Activated T-cell treated with anti-CD3 and anti-CD28 coated beads, Interleukin-2, amount 50 U/mL, for 72 hours (primary cell): ENCODE measurements around the gene CILP. TPM values are rescaled to one million over a fixed set of nuclear protein-coding genes. Genes with fewer than 3 reads are reported as not detected.
"Not testable (repeated sequence)": the region's sequence is repeated elsewhere in the genome, so short reads cannot be mapped to it uniquely, and the experiment has no call there.

Experiments used
- ATAC-seq, 2 donors: fragments of 150-1000 bp; cut with Tn5 transposase; replicated peaks in 1 of 2; 2 replicates each; pipeline ENCODE4 v1.10.0; 2021; ENCODE audit warnings: moderate library complexity in 2 of 2, mild to moderate bottlenecking in 1 of 2
- DNase-seq, 2 donors: peaks; one replicate each; pipeline ENCODE4 v3.0.0; 2021 to 2022; ENCODE audit warnings: mixed read lengths in 1 of 2
- H3K27ac Mint-ChIP-seq: one replicate; pipeline ENCODE4 v1.8.0; 2022; ENCODE audit warnings: mild to moderate bottlenecking, moderate library complexity, mixed read lengths
- H3K27me3 Mint-ChIP-seq: one replicate; pipeline ENCODE4 v1.8.0; 2022; ENCODE audit warnings: low read depth, mixed read lengths
- H3K36me3 Mint-ChIP-seq, 2 donors: one replicate each; pipeline ENCODE4 v1.8.0; 2022; ENCODE audit warnings: mixed read lengths in 2 of 2, mild to moderate bottlenecking in 1 of 2; ENCODE audit not compliant: insufficient read depth in 2 of 2
- H3K4me1 Mint-ChIP-seq: one replicate; pipeline ENCODE4 v1.8.0; 2022; ENCODE audit warnings: low read depth, mixed read lengths
- H3K4me3 Mint-ChIP-seq, 2 donors: one replicate each; pipeline ENCODE4 v1.8.0; 2022; ENCODE audit warnings: mild to moderate bottlenecking in 2 of 2, mixed read lengths in 2 of 2, moderate library complexity in 2 of 2
- H3K9me3 Mint-ChIP-seq, 2 donors: one replicate each; pipeline ENCODE4 v1.8.0; 2022; ENCODE audit warnings: mixed read lengths in 2 of 2
- total RNA-seq, 2 donors: library from RNA; stranded (reverse); gene quantifications; one replicate each; pipeline ENCODE4 v1.2.3, GENCODE V29; 2022

The CILP gene
- total RNA-seq, 2 donors from 2014 or later: 0.05 TPM; not detected in 1

GRCh38 chr15:65201918-65202317 is 9.4 kb downstream of the CILP start:
- no peak for ATAC-seq
- Mint-ChIP-seq H3K4me3 (no peak overlapping the region), H3K36me3 (no peaks in the 10 kb centered on the region), H3K27ac (no peak overlapping the region), H3K4me1 (no peaks in the 10 kb centered on the region), H3K9me3 (no peaks in the 10 kb centered on the region), H3K27me3 (no peaks in the 10 kb centered on the region)
- no peak for DNase-seq

- Mint-ChIP-seq H3K4me1 (no peaks in the 10 kb centered on the region), H3K36me3 (no peaks in the 10 kb centered on the region), H3K27ac (no peak overlapping the region), H3K9me3 (no peaks in the 10 kb centered on the region), H3K27me3 (no peaks in the 10 kb centered on the region), H3K4me3 (no peak overlapping the region)
- DNase-seq: no peak
- ATAC-seq: no peak
These were observed 12.7 kb downstream of the CILP start for GRCh38 chr15:65198571-65198970.

GRCh38 chr15:65197337-65197645 is 14.0 kb downstream of the CILP start:
- no peak for DNase-seq
- ATAC-seq: no peak
- Mint-ChIP-seq H3K36me3 (no peaks in the 10 kb centered on the region), H3K27ac (no peak overlapping the region), H3K4me1 (no peaks in the 10 kb centered on the region), H3K4me3 (no peak overlapping the region), H3K9me3 (no peaks in the 10 kb centered on the region), H3K27me3 (no peaks in the 10 kb centered on the region)

GRCh38 chr15:65196637-65197336 is 14.5 kb downstream of the CILP start:
- H3K27me3 Mint-ChIP-seq: no peaks in the 10 kb centered on the region
- no peak overlapping the region for H3K4me3 Mint-ChIP-seq
- ATAC-seq (no peak), DNase-seq (no peak)
- H3K27ac Mint-ChIP-seq: no peak overlapping the region
- H3K36me3 Mint-ChIP-seq: no peaks in the 10 kb centered on the region
- no peaks in the 10 kb centered on the region for H3K4me1 Mint-ChIP-seq
- H3K9me3 Mint-ChIP-seq: no peaks in the 10 kb centered on the region

GRCh38 chr15:65195548-65195923 is 15.7 kb downstream of the CILP start:
- DNase-seq (no peak), ATAC-seq (no peak)
- no peak overlapping the region for H3K4me3 Mint-ChIP-seq
- H3K36me3 Mint-ChIP-seq: no peaks in the 10 kb centered on the region
- no peaks in the 10 kb centered on the region for H3K27me3 Mint-ChIP-seq
- H3K27ac Mint-ChIP-seq: no peak overlapping the region
- no peaks in the 10 kb centered on the region for H3K9me3 Mint-ChIP-seq
- H3K4me1 Mint-ChIP-seq: no peaks in the 10 kb centered on the region

GRCh38 chr15:65194826-65195547 is 16.3 kb downstream of the CILP start:
- Mint-ChIP-seq H3K4me3 (no peak overlapping the region), H3K9me3 (no peaks in the 10 kb centered on the region), H3K27me3 (no peaks in the 10 kb centered on the region), H3K4me1 (no peaks in the 10 kb centered on the region), H3K27ac (no peak overlapping the region), H3K36me3 (no peaks in the 10 kb centered on the region)
- ATAC-seq: no peak
- DNase-seq: no peak

- no peaks in the 10 kb centered on the region for H3K27me3 Mint-ChIP-seq
- DNase-seq (no peak), ATAC-seq (no peak)
- no peaks in the 10 kb centered on the region for H3K9me3 Mint-ChIP-seq
- no peak overlapping the region for H3K4me3 Mint-ChIP-seq
- H3K4me1 Mint-ChIP-seq: no peaks in the 10 kb centered on the region
- no peaks in the 10 kb centered on the region for H3K36me3 Mint-ChIP-seq
- no peak overlapping the region for H3K27ac Mint-ChIP-seq
These were observed 19.3 kb downstream of the CILP start for GRCh38 chr15:65192016-65192415.

GRCh38 chr15:65189102-65189740 is 22.1 kb downstream of the CILP start:
- Mint-ChIP-seq H3K4me3 (no peak overlapping the region), H3K27me3 (no peaks in the 10 kb centered on the region), H3K36me3 (peaks cover 0 to 1% of the 10 kb centered on the region in 2 donors), H3K27ac (no peak overlapping the region), H3K9me3 (no peaks in the 10 kb centered on the region), H3K4me1 (peaks cover 6% of the 10 kb centered on the region)
- ATAC-seq (no peak), DNase-seq (peak; percentile 18 to 23)

- not testable (repeated sequence) for H3K27ac Mint-ChIP-seq, DNase-seq, H3K4me1 Mint-ChIP-seq, H3K27me3 Mint-ChIP-seq, H3K36me3 Mint-ChIP-seq, H3K4me3 Mint-ChIP-seq, H3K9me3 Mint-ChIP-seq, ATAC-seq
These were observed 22.8 kb downstream of the CILP start for GRCh38 chr15:65188472-65188871.

- Mint-ChIP-seq H3K27me3 (no peaks in the 10 kb centered on the region), H3K27ac (peak within 1 kb of the TSS; percentile 96), H3K9me3 (no peaks in the 10 kb centered on the region), H3K36me3 (peaks cover 0 to 11% of the 10 kb centered on the region in 2 donors), H3K4me3 (peak within 1 kb of the TSS; percentile 93 to 96), H3K4me1 (peaks cover 26% of the 10 kb centered on the region)
- peak; percentile 93 to 95 for ATAC-seq
- DNase-seq: peak; percentile 93 to 94
These were observed 26.2 kb downstream of the CILP start, which contains the start of gene CLPX for GRCh38 chr15:65184868-65185717. CLPX (minus strand) TSS chr15:65185342; CDS start chr15:65185153, 189 bp downstream.

- Mint-ChIP-seq H3K27me3 (no peaks in the 10 kb centered on the region), H3K4me3 (peak overlapping the region; percentile 93 to 96), H3K9me3 (no peaks in the 10 kb centered on the region), H3K4me1 (peaks cover 26% of the 10 kb centered on the region), H3K36me3 (peaks cover 0 to 11% of the 10 kb centered on the region in 2 donors), H3K27ac (peak overlapping the region; percentile 96)
- ATAC-seq (peak; percentile 22 to 24), DNase-seq (peak; percentile 51 to 60)
These were observed 26.9 kb downstream of the CILP start for GRCh38 chr15:65184305-65184867.

- no peak for ATAC-seq
- no peak for DNase-seq
- no peaks in the 10 kb centered on the region for H3K9me3 Mint-ChIP-seq
- H3K27me3 Mint-ChIP-seq: no peaks in the 10 kb centered on the region
- peak overlapping the region; percentile 93 to 96 for H3K4me3 Mint-ChIP-seq
- peaks cover 0 to 11% of the 10 kb centered on the region in 2 donors for H3K36me3 Mint-ChIP-seq
- H3K4me1 Mint-ChIP-seq: peaks cover 26% of the 10 kb centered on the region
- H3K27ac Mint-ChIP-seq: peak overlapping the region; percentile 96
These were observed 27.5 kb downstream of the CILP start for GRCh38 chr15:65183865-65184159.
